K562 (cell line): ENCODE results near the gene SORT1. TPM values are rescaled to one million over a fixed set of nuclear protein-coding genes. Genes with fewer than 3 reads are reported as not detected.
A peak's percentile ranks its signal among the peaks of the same experiment; 100 is the strongest.

Experiments
- ARID3B ChIP-seq: fragments of 250-450 bp; sonication (Bioruptor Pico); IDR thresholded peaks from 2 replicates; pipeline ENCODE4 v1.4.0; 2020; ENCODE audit warnings: borderline replicate concordance
- CBFA2T2 ChIP-seq: fragments of 450-650 bp; conservative IDR thresholded peaks from 2 replicates; pipeline ENCODE4 v1.6.1; 2017; ENCODE audit warnings: mild to moderate bottlenecking
- DACH1 ChIP-seq: fragments of 450-650 bp; IDR thresholded peaks from 2 replicates; pipeline ENCODE4 v1.6.1; 2018; ENCODE audit not compliant: partially characterized antibody
- GATAD2B ChIP-seq: fragments of 450-650 bp; IDR thresholded peaks from 2 replicates; pipeline ENCODE4 v1.6.1; 2017; ENCODE audit warnings: mild to moderate bottlenecking, borderline replicate concordance
- HMGXB4 ChIP-seq: sonication (generic); formaldehyde crosslinking; IDR thresholded peaks from 2 replicates; pipeline ENCODE4 v1.8.1; 2023; ENCODE audit warnings: mild to moderate bottlenecking, missing genetic modification reagents
- JUN ChIP-seq, 2 experiments: sonication (generic) in 1 of 2; formaldehyde crosslinking in 1 of 2; IDR thresholded peaks; 2 replicates each; pipeline versions ENCODE4 v1.6.1 to v1.8.0; 2012 to 2022; ENCODE audit warnings: borderline replicate concordance in 2 of 2, mild to moderate bottlenecking in 2 of 2, improper control_type of control experiment in 1 of 2, low read depth in 1 of 2, low read length in 1 of 2, missing genetic modification reagents in 1 of 2
- JUNB ChIP-seq: fragments of 450-650 bp; formaldehyde crosslinking; conservative IDR thresholded peaks from 2 replicates; pipeline ENCODE4 v1.4.0; 2020; ENCODE audit warnings: mild to moderate bottlenecking
- NFRKB ChIP-seq: fragments of 450-650 bp; IDR thresholded peaks from 2 replicates; pipeline ENCODE4 v1.6.1; 2016; ENCODE audit warnings: low read depth
- RFX7 ChIP-seq: fragments of 250-450 bp; sonication (Bioruptor Pico); IDR thresholded peaks from 2 replicates; pipeline ENCODE4 v1.5.1; 2021; ENCODE audit warnings: mild to moderate bottlenecking
- SMARCC2 ChIP-seq: fragments of 450-650 bp; IDR thresholded peaks from 2 replicates; pipeline ENCODE4 v1.6.1; 2017; ENCODE audit warnings: antibody characterized with exemption, moderate library complexity, mild to moderate bottlenecking, low read depth
- TEAD2 ChIP-seq: fragments of 450-650 bp; IDR thresholded peaks from 2 replicates; pipeline ENCODE4 v1.6.1; 2016; ENCODE audit warnings: missing genetic modification characterization, control low read depth, missing compliant biosample characterization
- TEAD4 ChIP-seq, 2 experiments: sonication (generic) in 1 of 2; formaldehyde crosslinking in 1 of 2; IDR thresholded peaks; 2 replicates each; pipeline versions ENCODE4 v1.6.1 to v1.8.0; 2012 to 2022; ENCODE audit warnings: borderline replicate concordance in 1 of 2, inconsistent platforms in 1 of 2, low read length in 1 of 2, mild to moderate bottlenecking in 1 of 2, missing genetic modification reagents in 1 of 2
- ZNF197 ChIP-seq: fragments of 200-800 bp; sonication (Bioruptor generic); IDR thresholded peaks from 2 replicates; pipeline ENCODE4 v1.6.1; 2016; ENCODE audit warnings: low read depth, missing genetic modification characterization, missing compliant biosample characterization
- ZNF212 ChIP-seq: fragments of 450-650 bp; formaldehyde crosslinking; IDR thresholded peaks from 2 replicates; pipeline ENCODE4 v1.4.0; 2020; ENCODE audit warnings: mild to moderate bottlenecking
- ZNF431 ChIP-seq: sonication (generic); formaldehyde crosslinking; IDR thresholded peaks from 2 replicates; pipeline ENCODE4 v1.8.0; 2022; ENCODE audit warnings: mild to moderate bottlenecking, missing genetic modification reagents
- polyA plus RNA-seq, 8 experiments: library from polyadenylated mRNA; depleted of rRNA in 4 of 8; stranded (reverse) in 5 of 8; unstranded in 3 of 8; fragments of >200 nt; fragmentation: Nextera tagmentation in 2 of 8; fragmentation: Illumina TruSeq in 1 of 8; extraction: Ambion mirVana in 2 of 8; extraction: Trizol in 1 of 8; gene quantifications; 2 replicates each; pipeline versions ENCODE4 v1.2.1 to v1.2.3, GENCODE V29; 2011 to 2014; ENCODE audit warnings: inconsistent platforms in 1 of 8, missing spikeins in 1 of 8
- total RNA-seq, 7 experiments: library from RNA; depleted of rRNA in 6 of 7; stranded (reverse); fragments of >200 nt in 6 of 7; fragmentation: Illumina TruSeq in 2 of 7; extraction: Trizol in 2 of 7; gene quantifications; 2 replicates each; pipeline versions ENCODE4 v1.2.1 to v1.2.3, GENCODE V29; 2011 to 2021; ENCODE audit warnings: low replicate concordance in 1 of 7
- TF ChIP-seq, protein P1 (sequence below): fragments of 450-650 bp; IDR thresholded peaks from 2 replicates; pipeline ENCODE4 v1.6.1; 2017; ENCODE audit warnings: antibody characterized with exemption, mild to moderate bottlenecking
- TF ChIP-seq, protein P2 (sequence below): fragments of 450-650 bp; IDR thresholded peaks from 2 replicates; pipeline ENCODE4 v1.6.1; 2016; ENCODE audit warnings: borderline replicate concordance

SORT1 gene
- total and polyA plus RNA-seq, 9 of the 15 experiments (the other 6 are each of a cell fraction or from before 2014, with no cell fraction given): 27.4 to 112 (median 65.0) TPM

GRCh38 chr1:109388884-109389637 lies 8.7 kb downstream of the SORT1 start (continued):
- TF ChIP-seq CBFA2T2 (peak; percentile 52), ARID3B (CRISPR knock-in tag) (no peak), DACH1 (no peak), ZNF431 (CRISPR knock-in tag) (no peak), NFRKB (no peak), HMGXB4 (CRISPR knock-in tag) (no peak), SMARCC2 (0 out of 2 replicates have a peak, but pooled peaks have one; percentile 16), JUN (IDR thresholded peaks at IDR 0.05; ENCODE audit: borderline replicate concordance, low read depth, low read length) (0 out of 2 replicates have a peak, but pooled peaks have one; percentile 23), JUN (CRISPR knock-in tag; IDR thresholded peaks at IDR 0.05; ENCODE audit: borderline replicate concordance) (no peak), JUNB (CRISPR knock-in tag) (no peak), GATAD2B (no peak), TEAD4 (IDR thresholded peaks at IDR 0.05; ENCODE audit: low read length) (peak; percentile 28), TEAD4 (CRISPR knock-in tag; IDR thresholded peaks at IDR 0.05; ENCODE audit: borderline replicate concordance) (no peak), TEAD2 (tag) (no peak), ZNF197 (CRISPR knock-in tag) (no peak), ZNF212 (CRISPR knock-in tag) (0 out of 2 replicates have a peak, but pooled peaks have one; percentile 23), RFX7 (CRISPR knock-in tag) (no peak)
- TF ChIP-seq, protein P1, sequence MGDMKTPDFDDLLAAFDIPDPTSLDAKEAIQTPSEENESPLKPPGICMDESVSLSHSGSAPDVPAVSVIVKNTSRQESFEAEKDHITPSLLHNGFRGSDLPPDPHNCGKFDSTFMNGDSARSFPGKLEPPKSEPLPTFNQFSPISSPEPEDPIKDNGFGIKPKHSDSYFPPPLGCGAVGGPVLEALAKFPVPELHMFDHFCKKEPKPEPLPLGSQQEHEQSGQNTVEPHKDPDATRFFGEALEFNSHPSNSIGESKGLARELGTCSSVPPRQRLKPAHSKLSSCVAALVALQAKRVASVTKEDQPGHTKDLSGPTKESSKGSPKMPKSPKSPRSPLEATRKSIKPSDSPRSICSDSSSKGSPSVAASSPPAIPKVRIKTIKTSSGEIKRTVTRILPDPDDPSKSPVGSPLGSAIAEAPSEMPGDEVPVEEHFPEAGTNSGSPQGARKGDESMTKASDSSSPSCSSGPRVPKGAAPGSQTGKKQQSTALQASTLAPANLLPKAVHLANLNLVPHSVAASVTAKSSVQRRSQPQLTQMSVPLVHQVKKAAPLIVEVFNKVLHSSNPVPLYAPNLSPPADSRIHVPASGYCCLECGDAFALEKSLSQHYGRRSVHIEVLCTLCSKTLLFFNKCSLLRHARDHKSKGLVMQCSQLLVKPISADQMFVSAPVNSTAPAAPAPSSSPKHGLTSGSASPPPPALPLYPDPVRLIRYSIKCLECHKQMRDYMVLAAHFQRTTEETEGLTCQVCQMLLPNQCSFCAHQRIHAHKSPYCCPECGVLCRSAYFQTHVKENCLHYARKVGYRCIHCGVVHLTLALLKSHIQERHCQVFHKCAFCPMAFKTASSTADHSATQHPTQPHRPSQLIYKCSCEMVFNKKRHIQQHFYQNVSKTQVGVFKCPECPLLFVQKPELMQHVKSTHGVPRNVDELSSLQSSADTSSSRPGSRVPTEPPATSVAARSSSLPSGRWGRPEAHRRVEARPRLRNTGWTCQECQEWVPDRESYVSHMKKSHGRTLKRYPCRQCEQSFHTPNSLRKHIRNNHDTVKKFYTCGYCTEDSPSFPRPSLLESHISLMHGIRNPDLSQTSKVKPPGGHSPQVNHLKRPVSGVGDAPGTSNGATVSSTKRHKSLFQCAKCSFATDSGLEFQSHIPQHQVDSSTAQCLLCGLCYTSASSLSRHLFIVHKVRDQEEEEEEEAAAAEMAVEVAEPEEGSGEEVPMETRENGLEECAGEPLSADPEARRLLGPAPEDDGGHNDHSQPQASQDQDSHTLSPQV: peak; percentile 70; the same call in 1 of the 2 replicates
- TF ChIP-seq, protein P2, sequence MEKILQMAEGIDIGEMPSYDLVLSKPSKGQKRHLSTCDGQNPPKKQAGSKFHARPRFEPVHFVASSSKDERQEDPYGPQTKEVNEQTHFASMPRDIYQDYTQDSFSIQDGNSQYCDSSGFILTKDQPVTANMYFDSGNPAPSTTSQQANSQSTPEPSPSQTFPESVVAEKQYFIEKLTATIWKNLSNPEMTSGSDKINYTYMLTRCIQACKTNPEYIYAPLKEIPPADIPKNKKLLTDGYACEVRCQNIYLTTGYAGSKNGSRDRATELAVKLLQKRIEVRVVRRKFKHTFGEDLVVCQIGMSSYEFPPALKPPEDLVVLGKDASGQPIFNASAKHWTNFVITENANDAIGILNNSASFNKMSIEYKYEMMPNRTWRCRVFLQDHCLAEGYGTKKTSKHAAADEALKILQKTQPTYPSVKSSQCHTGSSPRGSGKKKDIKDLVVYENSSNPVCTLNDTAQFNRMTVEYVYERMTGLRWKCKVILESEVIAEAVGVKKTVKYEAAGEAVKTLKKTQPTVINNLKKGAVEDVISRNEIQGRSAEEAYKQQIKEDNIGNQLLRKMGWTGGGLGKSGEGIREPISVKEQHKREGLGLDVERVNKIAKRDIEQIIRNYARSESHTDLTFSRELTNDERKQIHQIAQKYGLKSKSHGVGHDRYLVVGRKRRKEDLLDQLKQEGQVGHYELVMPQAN: no peak; the same call in 1 of the 2 replicates
